Colonic mucosa (tissue), 4 donors: ENCODE results near the gene TBC1D22A. TPM values are rescaled to one million over a fixed set of nuclear protein-coding genes. Genes with fewer than 3 reads are reported as not detected.

ENCODE experiments used
- DNase-seq: peaks from one replicate; pipeline ENCODE4 v3.0.0-alpha.2; 2020
- H3K27ac ChIP-seq: fragments of 200-600 bp; one replicate; pipeline ENCODE4 v1.8.0; 2021
- H3K27me3 ChIP-seq: fragments of 200-600 bp; one replicate; pipeline ENCODE4 v1.8.0; 2021
- H3K36me3 ChIP-seq: fragments of 200-600 bp; one replicate; pipeline ENCODE4 v1.8.0; 2021
- H3K4me1 ChIP-seq: fragments of 200-600 bp; one replicate; pipeline ENCODE4 v1.8.0; 2021; ENCODE audit warnings: mild to moderate bottlenecking
- H3K4me3 ChIP-seq: fragments of 200-600 bp; one replicate; pipeline ENCODE4 v1.8.0; 2021
- H3K9ac ChIP-seq, 2 donors: one replicate each; pipeline ENCODE4 v1.7.0; 2013; ENCODE audit warnings: control low read depth in 2 of 2, low read depth in 2 of 2, low read length in 2 of 2
- H3K9me3 ChIP-seq: fragments of 200-600 bp; one replicate; pipeline ENCODE4 v1.8.0; 2021
- intact Hi-C: fragments of 100-400 bp; cut with DNase I; formaldehyde crosslinking; loops from one replicate; pipeline ENCODE4 v1.14.1; 2022
- total RNA-seq, 2 donors: library from RNA; stranded (reverse); fragmentation: NEBNext Ultra II Directional in 1 of 2; extraction: Animal tissue kit (Norgen Biotek cat#: 25700) in 1 of 2; gene quantifications; one replicate each; pipeline ENCODE4 v1.2.1, GENCODE V29; 2021
- TF ChIP-seq, protein P1 (sequence below): fragments of 200-600 bp; IDR thresholded peaks from one replicate; pipeline ENCODE4 v1.8.0; 2022; ENCODE audit warnings: antibody characterized with exemption, mild to moderate bottlenecking
- donor health status: healthy.
- donor health status: DM: no; HTN: no; CAD: no.
- donor health status: DM: no; HTN: no; CAD: no.

TBC1D22A gene
- total RNA-seq, 2 donors from 2014 or later = 34.2 to 36.4 TPM

DNA sequence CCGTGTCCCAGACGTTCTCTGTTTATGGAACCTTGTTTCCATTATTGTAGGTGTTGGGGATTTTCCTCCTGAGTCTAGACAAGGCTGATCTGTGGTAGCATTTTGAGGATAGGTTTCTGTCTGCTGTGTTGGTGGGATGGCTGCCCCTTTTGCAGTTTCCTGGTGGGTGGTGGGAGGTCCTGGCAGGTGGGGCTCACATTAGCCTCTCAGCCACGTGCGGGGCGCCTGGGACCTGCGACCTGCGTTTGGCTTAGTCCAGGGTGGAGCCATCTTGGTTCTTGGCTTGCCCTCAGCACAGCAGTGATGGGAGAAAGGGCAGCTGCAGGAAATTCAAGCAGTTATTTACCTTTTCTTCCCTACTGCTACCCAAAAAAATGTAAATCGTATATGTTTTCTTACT is 143.4 kb downstream of the TBC1D22A start:
- no peak overlapping the region for H3K27ac ChIP-seq
- H3K36me3 ChIP-seq = no peaks in the 10 kb centered on the region
- no peak for DNase-seq
- no peaks in the 10 kb centered on the region for H3K9me3 ChIP-seq
- intact Hi-C loops = no loop called here
- H3K4me1 ChIP-seq = no peaks in the 10 kb centered on the region
- H3K9ac ChIP-seq = no peak overlapping the region
- TF ChIP-seq, protein P1, sequence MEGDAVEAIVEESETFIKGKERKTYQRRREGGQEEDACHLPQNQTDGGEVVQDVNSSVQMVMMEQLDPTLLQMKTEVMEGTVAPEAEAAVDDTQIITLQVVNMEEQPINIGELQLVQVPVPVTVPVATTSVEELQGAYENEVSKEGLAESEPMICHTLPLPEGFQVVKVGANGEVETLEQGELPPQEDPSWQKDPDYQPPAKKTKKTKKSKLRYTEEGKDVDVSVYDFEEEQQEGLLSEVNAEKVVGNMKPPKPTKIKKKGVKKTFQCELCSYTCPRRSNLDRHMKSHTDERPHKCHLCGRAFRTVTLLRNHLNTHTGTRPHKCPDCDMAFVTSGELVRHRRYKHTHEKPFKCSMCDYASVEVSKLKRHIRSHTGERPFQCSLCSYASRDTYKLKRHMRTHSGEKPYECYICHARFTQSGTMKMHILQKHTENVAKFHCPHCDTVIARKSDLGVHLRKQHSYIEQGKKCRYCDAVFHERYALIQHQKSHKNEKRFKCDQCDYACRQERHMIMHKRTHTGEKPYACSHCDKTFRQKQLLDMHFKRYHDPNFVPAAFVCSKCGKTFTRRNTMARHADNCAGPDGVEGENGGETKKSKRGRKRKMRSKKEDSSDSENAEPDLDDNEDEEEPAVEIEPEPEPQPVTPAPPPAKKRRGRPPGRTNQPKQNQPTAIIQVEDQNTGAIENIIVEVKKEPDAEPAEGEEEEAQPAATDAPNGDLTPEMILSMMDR = no peak
- H3K27me3 ChIP-seq = no peaks in the 10 kb centered on the region
- no peak overlapping the region for H3K4me3 ChIP-seq

DNA sequence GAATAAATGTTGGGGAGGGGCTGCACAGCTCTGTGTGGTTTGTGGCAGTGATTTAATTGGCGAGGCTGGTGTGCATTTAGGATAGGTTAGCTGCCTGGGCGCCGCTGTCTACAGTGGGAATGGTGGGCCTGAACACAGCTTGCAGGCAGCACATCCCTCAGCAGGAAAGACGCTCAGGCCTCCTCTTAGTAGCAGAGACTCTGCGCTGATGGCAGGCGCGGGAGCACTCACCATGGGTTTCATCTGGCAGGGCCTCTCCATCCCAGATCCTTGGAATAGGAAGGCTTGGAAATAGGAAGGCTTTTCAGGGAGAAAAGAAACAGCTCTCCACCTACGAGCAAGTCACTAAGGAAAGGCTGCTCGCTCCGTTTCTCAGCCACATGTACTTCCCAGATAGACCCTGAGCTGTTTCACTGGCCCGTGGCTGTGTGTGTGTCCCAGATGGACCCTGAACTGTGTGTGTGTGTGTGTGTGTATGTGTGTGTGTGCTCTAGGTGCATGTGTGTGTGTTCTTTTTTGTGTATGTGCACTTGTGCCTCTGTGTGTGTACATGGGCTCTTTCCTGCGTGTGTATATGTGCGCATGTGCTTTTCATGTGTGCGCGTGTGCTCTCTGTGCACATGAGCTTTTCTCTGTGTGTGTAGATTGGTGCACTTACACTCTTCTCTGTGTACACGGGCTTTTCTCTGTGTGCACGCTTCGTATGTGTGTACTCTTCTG is 144.0 kb downstream of the TBC1D22A start:
- H3K9ac ChIP-seq = no peak overlapping the region
- intact Hi-C loops = no loop called here
- H3K4me1 ChIP-seq = no peaks in the 10 kb centered on the region
- no peak overlapping the region for H3K27ac ChIP-seq
- TF ChIP-seq, protein P1 = no peak
- H3K36me3 ChIP-seq = no peaks in the 10 kb centered on the region
- H3K27me3 ChIP-seq = no peaks in the 10 kb centered on the region
- DNase-seq = no peak
- no peaks in the 10 kb centered on the region for H3K9me3 ChIP-seq
- no peak overlapping the region for H3K4me3 ChIP-seq

DNA sequence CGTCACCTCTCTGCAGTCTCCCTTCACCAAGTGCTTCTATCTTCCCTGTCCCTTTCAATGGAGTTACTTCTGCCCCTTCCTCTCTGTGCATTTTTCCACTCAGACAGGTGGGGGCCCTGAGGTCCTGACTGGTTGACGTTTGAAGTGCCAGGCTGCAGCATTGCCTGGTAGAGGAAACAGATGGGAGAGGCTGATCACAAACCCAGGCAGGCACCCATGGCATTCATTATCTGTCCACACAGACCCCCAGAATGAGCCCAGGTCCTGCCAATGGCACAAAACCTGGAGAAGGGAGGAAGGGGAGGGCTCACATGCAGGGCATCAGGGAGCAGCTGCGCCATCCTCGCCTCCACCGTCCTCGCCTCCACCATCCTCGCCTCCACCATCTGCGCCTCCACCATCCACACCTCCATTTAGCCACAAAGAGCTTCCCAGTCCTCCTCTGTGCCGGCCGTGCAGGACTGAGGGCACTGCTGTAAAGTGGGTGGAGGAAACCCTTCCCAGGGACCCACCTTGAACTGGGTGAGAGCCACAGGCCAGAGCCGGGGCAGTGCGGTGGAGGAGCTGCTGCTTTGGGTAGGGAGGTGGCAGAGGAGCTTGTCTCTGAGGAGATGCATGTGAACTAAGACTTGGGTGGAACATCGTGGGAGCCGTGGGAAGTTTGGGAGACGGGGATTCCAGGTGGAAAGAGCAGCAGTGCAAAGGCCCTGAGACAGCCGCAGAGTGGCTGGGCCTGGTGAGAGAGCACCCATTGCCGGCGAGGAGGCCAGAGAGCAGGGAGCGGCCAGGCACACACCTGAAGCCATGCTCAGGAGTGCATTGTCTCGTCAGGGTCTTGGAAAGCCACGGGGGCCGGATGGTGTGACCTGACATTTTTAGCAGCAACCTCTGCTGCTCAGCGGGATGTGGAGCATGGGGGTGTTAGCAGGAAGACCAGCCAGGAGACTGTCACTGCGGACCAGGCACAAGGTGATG is 145.1 kb downstream of the TBC1D22A start:
- Histone ChIP-seq H3K4me3 (no peak overlapping the region), H3K4me1 (no peaks in the 10 kb centered on the region), H3K27me3 (no peaks in the 10 kb centered on the region), H3K9me3 (no peaks in the 10 kb centered on the region), H3K9ac (no peak overlapping the region), H3K36me3 (no peaks in the 10 kb centered on the region), H3K27ac (no peak overlapping the region)
- no peak for DNase-seq
- intact Hi-C loops = no loop called here
- TF ChIP-seq, protein P1 = no peak

DNA sequence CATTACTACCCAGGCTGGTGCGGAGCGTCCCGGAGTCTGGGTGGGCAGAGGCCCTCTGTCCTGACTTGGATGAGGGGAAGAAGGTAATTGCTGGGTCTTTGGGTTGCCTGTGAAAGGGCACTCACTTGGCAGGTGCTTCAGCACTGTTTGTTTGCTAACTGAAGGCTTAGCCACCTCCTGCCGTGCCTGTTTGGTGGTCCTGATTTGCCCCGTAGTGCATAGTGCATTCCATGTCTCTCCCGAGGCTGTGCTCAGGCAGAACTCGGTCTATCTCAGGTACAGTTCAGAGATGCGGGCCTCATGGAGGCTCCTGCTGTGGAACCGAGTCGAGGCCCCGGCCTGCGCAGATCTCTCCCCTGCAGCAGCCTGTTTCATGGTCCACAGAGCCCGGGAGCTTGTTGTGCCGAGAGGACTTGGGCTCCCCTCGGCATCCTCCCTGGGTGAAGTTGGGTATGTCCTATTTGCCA is 146.2 kb downstream of the TBC1D22A start:
- Histone ChIP-seq H3K4me3 (no peak overlapping the region), H3K9me3 (no peaks in the 10 kb centered on the region), H3K27ac (no peak overlapping the region), H3K36me3 (no peaks in the 10 kb centered on the region), H3K4me1 (no peaks in the 10 kb centered on the region), H3K9ac (no peak overlapping the region), H3K27me3 (no peaks in the 10 kb centered on the region)
- intact Hi-C loops = no loop called here
- TF ChIP-seq, protein P1 = no peak
- DNase-seq = no peak

DNA sequence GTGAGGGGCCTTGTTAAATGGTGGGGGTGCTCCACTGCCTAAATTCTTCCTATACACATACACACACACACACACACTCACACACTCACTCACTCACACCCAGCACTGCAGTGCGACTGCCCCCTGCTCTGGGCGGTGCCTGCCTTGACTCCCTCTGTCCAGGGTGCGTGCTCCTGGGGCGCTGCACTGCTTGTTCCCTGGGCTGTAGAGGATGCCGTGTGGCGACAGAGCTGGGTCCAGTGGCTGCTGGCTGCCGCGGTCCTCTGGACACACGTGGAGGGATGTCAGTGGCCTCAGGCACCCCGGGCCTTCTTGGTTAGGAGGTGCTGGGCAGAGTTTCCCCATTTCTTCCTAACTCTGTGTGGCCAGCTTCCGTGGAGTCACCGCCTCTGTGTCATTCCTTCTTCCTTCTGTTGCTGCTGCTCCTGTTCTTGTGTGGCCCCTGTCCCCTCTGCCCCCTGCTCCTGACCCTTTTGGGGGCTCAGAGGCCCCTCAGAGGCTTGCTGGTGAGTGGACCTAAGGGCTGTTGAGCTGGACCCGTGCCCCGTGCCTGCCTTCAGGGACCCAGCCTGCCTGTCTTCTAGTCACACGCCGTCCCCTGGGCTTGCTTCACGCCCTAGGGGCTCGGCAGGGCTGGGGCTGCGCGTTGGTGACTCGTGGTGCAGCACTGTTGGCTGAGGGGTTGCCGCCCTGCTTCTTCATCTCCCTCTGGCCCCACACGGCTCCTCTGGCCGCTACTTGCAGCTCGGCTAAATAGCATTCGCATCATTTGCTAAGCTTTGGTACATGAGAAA is 147.0 kb downstream of the TBC1D22A start:
- H3K27ac ChIP-seq = no peak overlapping the region
- intact Hi-C loops = no loop called here
- no peak overlapping the region for H3K4me3 ChIP-seq
- H3K27me3 ChIP-seq = no peaks in the 10 kb centered on the region
- H3K9me3 ChIP-seq = no peaks in the 10 kb centered on the region
- DNase-seq = no peak
- H3K4me1 ChIP-seq = no peaks in the 10 kb centered on the region
- no peak overlapping the region for H3K9ac ChIP-seq
- no peaks in the 10 kb centered on the region for H3K36me3 ChIP-seq
- TF ChIP-seq, protein P1 = no peak
